Activated naive CD4-positive, alpha-beta T cell (primary cell): Measurements from ENCODE around the gene GTPBP1.
A peak's percentile ranks its signal among the peaks of the same experiment; 100 is the strongest.

Source experiments
- DNase-seq, 4 experiments: peaks; one replicate each; lab custom pipeline; 2025; lab: John Stamatoyannopoulos, UW

GTPBP1 gene

DNA sequence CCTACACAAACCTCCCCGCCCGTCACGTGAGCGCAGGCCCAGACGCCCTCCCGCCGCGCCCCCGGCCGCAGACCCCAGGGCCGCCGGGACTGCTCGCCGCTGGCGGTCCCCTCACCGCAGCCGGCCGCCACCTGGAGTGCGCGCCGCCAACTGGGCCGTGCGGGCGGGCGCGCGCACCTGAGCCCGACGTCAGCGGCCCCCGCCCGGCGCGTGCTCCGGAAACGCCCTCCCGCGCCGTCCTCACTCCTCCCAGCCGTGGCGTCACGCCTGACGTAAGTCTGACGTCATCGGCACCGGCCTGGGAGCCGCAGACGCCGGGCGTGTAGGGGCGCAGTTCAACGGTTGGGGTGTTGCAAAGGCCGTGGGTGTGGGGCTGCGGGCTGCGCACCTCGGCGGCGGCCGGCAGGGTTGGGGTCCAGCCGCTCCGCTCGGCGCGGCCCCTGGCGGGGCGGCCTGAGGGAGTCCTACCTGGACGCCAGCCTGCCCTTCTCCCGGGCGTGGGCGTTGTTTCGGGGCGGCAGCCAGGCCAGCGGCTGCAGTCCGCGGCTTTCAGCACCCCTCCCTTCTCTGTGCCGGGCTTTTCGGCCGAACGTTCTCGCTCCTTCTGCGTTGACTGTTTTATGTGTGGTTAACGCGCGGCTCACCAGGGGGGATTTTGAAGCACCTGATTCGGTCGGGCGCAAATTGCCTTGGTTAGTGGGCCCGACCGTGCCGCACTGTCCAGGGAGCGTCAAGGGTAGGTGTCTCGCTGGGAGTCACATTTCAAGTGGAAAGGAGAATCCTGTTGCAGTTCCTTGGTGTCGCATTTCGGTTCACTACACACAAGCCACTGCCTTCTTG, 4.7 kb upstream of the GTPBP1 start, which contains the start of gene JOSD1:
TSS of gene JOSD1 (minus strand) at position 155 of the 840 bp plus-strand sequence. CDS start 956 bp downstream, outside the sequence.
- DNase-seq = peak; percentile 88 to 98 (median 96)

DNA sequence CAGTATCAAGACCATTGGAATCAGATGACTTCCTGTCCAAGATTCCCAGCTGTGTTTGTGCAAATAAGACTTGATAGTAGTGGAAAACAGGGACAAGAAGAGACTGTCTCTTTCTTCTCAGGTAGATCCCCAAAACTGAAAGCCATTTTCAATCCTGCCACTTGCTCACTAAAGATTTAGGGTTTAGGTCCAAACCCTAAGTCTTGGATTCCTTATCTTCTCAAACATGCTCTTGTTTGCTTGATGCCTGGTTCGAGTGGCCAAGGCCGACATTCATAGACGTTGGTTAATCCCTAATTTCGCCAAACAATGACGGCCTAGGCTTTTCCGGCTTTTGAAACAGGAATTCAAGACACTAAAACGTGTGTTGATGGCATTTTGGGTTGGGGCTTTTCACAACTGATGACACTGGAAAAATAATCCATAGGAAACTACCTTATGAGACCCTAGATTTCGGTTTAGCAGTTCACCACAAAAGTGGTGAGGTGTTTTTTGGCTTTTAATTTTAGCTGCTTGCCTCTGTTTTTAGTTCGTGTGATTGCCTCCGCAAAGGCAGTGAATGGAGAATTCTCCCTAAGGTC, 1.0 kb upstream of the GTPBP1 start:
- DNase-seq = no peak

GRCh38 chr22:38706101-38706900, 557 bp downstream of the GTPBP1 start:
- DNase-seq = no peak

DNA sequence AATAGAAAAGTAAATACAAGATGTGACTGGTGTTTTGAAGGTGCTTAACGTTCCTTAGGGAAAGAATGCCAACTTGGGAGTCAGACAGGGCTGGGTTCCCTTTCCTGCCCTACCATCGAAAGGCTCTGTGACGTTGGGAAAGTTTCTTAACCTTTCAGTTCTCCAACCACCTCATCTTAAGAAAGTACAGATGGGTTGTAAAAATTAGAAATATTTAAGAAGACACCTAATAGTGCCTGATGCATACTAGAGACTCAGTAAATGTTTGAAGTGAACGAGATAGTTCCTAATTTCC, 1.1 kb downstream of the GTPBP1 start:
- no peak for DNase-seq

- DNase-seq = no peak
Observed at GRCh38 chr22:38707346-38707745, 1.6 kb downstream of the GTPBP1 start.

DNA sequence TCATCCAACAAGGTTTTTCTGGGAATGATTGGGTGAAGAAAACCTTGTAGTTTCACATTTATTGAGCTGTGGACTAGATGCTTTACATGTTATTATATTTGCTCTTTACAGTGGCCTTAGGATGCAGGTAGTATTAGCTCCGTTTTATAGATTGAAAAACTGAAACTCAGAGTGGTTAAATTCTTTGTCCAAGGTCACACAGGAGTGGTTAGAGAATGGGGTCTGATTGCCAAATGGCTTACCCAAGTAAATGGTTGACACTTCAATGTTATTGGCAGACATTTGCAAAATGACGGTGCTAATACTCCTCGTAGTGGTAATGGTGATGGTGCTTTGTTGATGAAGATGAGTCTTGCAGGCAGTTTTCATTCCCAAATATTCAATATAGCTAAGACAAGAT, 2.2 kb downstream of the GTPBP1 start:
- no peak for DNase-seq

DNA sequence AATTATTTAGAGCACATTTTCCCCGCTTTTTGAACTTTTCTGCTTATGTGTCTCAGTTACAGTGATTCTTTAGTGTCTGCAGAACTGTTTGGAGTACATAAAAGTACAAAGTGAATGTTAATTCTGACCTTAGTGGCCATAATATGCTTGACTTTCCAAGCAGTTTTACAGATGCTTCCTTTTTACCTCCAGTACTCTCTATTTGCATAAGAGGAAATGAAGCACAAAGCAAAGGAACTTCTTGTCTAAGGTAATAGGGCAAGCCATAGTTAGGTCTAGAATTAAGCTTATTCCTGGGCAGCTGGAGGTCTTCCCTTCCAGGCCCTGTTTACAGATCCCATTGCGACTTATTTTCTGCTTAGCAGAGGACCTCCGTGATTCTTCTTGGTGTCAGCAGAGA, 3.6 kb downstream of the GTPBP1 start:
- DNase-seq = no peak

- DNase-seq = no peak
Observed at GRCh38 chr22:38710351-38710750, 4.6 kb downstream of the GTPBP1 start.

- DNase-seq = no peak
Observed at GRCh38 chr22:38710866-38711265, 5.1 kb downstream of the GTPBP1 start.

DNA sequence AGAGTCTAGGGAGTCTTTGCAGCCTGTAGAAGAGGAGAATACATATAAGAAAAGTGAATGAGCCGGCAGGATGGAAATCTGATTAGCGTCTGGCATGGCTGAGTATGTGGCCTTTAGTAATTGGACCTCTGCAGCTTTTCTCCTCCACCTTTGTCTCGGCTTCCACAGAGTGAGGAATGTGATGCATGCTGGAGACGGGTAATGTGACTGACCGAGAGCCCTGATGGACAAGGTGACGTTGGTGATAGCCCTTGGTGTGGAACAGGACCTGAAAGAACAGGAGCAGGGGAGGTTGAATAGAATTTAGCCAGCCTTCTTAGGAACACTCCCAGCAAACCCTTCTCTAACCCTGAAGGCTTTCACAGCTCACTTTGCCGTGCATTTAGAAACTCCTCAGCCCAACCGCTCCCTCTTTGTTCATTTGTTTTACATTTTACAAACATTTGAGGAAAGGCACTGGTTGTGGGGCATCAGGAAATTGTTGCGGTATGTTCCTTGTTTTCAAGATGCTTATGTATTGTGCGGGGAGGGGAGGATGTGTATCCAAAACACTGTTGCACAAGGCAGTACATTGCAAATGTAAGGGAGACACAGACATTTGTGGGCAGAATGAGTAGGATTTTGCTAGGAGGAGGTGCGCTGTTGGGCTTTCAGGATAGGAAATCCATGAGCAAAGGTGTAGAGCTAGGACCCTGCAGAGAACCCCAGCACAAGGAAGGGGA, 6.9 kb downstream of the GTPBP1 start:
- DNase-seq = no peak

DNA sequence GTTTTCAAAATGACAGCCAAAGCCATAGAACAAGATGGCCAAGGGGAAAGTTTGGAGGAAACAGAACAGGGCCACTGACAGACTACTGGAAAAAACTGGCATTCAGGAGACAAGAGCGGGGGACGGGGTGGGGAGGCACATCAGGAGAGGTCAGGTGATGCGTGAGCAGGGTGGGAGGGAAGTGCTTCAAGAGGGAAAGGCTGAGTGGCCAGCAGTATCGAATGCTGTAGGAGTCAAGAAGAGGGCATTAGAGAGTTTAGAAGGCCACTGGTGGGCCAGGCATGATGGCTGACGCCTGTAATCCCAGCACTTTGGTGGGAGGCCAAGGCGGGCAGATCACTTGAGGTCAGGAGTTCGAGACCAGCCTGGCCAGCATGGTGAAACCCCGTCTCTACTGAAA, 8.2 kb downstream of the GTPBP1 start:
- no peak for DNase-seq

DNA sequence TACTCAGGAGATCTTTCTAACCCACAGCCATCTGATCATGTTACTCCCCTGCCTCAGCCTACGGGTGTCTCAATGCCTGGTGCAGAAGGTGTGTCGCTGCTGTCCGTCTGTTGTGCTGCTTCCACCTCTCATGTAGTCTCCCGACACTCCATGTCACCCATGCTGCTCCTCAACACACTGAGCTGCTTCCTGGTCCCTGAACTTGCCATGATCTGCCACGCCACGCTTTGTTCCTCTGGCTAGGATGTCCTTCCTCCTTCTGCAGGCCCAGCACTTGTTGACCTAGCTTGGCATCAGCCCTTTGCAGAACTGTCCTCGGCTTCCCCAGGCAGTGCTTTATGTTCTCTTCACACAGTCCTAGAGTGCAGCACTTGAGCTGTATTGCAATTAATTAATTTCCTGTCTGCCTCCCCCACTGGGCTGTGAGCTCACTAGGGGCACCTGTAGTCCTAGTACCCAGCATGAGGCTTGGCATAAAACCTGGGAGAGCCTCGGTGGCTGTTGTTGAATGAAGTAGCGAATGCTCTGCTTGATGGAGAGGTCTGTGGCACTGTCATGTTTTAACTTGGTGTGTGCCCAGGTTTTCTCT, 9.5 kb downstream of the GTPBP1 start:
- no peak for DNase-seq

DNA sequence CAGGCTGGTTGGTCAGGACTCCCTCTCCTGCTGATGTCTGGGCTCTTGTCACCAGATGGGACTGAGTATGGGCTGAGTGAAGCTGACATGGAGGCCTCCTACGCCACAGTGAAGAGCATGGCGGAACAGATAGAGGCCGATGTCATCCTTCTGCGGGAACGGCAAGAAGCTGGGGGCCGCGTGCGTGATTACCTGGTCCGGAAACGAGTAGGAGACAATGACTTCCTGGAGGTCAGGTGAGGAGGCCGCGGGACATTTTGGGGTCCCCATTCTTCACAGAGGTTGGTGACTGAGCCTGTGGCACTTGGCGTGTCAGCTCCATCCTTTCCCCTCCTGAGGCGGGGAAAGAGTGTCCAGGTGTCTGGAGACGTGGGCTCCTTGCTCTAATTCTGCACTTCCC, 10.1 kb downstream of the GTPBP1 start:
- DNase-seq = no peak

- no peak for DNase-seq
Observed at GRCh38 chr22:38716271-38716670, 10.5 kb downstream of the GTPBP1 start.

DNA sequence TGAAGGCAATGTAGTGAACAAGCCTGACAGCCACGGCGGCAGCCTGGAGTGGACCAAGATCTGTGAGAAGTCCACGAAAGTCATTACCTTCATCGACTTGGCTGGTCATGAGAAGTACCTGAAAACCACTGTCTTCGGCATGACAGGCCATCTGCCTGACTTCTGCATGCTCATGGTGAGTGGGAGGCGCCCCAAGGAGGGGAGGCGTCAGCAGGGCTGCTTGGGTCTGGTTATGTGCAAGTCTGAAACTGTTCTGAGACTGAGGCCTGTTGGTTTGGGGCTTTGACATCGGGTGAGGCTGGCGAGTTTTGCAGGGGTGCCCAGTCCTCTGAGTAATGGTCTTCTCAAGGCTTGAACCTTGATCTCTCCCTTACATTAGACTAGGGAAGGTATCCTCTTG, 11.1 kb downstream of the GTPBP1 start:
- no peak for DNase-seq

GRCh38 chr22:38717244-38717643, 11.5 kb downstream of the GTPBP1 start:
- DNase-seq = no peak

GRCh38 chr22:38718414-38718813, 12.7 kb downstream of the GTPBP1 start:
- no peak for DNase-seq

GRCh38 chr22:38719196-38719595, 13.5 kb downstream of the GTPBP1 start:
- no peak for DNase-seq

- no peak for DNase-seq
Observed at GRCh38 chr22:38720350-38720749, 14.6 kb downstream of the GTPBP1 start.

DNA sequence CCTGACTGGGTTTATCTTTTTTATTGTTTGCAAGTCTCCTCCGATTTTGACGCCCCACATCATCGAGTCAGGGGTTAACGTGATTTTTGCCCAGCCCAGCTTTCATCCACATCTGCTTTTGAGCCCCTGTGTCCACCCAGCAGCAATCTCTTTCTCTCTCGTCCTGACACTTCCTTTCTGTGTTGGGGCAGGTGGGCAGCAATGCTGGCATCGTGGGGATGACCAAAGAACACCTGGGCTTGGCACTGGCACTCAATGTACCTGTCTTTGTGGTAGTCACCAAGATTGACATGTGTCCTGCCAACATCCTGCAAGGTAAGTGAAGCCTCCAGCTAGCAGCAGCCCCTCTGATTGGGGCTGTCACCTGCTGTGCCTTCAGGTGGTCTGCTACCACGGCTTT, 15.8 kb downstream of the GTPBP1 start:
- DNase-seq = no peak

DNA sequence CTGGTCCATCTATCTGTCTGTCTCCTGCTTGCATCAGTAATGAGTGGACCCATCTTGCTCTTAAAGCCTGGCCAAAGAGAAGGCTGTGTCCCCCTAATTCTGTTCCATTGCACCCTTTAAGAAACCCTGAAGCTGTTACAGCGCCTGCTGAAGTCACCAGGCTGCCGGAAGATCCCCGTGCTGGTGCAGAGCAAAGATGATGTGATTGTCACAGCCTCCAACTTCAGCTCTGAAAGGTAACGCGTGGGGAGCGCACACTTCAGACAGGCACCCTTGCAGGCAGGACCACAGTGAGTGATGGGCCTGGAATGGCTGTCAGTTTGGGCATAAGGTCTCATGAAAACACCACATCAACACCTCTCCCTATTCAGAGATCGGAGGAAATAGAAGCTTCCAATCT, 18.4 kb downstream of the GTPBP1 start:
- DNase-seq = no peak
